ENCODE measurements around the gene PRC1. TPM values are rescaled to one million over a fixed set of nuclear protein-coding genes. Genes with fewer than 3 reads are reported as not detected.
A peak's percentile ranks its signal among the peaks of the same experiment; 100 is the strongest.

Gene PRC1
- total and polyA plus RNA-seq, 4 donors: 5.0 to 31.1 (median 7.9) TPM

DNA sequence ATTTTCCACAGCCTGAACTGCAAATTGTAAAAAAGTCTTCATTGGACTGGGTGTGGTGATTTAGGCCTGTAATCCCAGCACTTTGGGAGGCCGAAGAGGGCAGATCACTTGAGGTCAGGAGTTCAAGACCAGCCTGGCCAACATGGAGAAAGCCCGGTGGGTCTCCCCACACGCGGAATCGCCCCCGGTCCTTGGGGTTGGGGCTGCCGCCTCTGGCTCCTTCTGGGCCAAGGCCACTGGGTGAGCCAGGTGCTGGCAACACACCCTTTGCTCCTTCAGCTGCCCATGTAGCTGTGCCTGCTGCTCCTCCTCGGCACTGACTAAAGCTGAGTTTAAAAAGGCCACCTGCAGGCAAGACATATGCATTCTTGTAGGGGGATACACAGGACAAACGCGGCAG, 37.5 kb upstream of the PRC1 start:
- no peaks in the 10 kb centered on the region for H3K36me3 ChIP-seq (ENCODE audit: control insufficient read depth in 4 of 4, insufficient read depth in 4 of 4, low read length in 4 of 4)
- no peaks in the 10 kb centered on the region for H3K9me3 ChIP-seq (ENCODE audit: control insufficient read depth in 4 of 4, insufficient read depth in 3 of 4, low read length in 3 of 4)
- DNase-seq (no peak), ATAC-seq (ENCODE audit: insufficient read depth, low FRiP score) (no peak)
- H3K27ac ChIP-seq (ENCODE audit: low read depth in 1 of 2, low read length in 1 of 2): no peak overlapping the region
- no peaks in the 10 kb centered on the region for H3K27me3 ChIP-seq (ENCODE audit: control insufficient read depth in 3 of 3, insufficient read depth in 3 of 3, low read length in 2 of 3)
- no peak overlapping the region for H3K9ac ChIP-seq (ENCODE audit: insufficient read depth in 1 of 2, low read length in 2 of 2)
- H3K4me1 ChIP-seq (ENCODE audit: control insufficient read depth in 5 of 5, insufficient read depth in 5 of 5, low read length in 5 of 5): no peaks in the 10 kb centered on the region
- WGBS, 2 donors: 87 to 90% methylated on average over 10 of the region's 10 CpGs
- H3K4me3 ChIP-seq: no peak overlapping the region
- TF ChIP-seq, protein P1, sequence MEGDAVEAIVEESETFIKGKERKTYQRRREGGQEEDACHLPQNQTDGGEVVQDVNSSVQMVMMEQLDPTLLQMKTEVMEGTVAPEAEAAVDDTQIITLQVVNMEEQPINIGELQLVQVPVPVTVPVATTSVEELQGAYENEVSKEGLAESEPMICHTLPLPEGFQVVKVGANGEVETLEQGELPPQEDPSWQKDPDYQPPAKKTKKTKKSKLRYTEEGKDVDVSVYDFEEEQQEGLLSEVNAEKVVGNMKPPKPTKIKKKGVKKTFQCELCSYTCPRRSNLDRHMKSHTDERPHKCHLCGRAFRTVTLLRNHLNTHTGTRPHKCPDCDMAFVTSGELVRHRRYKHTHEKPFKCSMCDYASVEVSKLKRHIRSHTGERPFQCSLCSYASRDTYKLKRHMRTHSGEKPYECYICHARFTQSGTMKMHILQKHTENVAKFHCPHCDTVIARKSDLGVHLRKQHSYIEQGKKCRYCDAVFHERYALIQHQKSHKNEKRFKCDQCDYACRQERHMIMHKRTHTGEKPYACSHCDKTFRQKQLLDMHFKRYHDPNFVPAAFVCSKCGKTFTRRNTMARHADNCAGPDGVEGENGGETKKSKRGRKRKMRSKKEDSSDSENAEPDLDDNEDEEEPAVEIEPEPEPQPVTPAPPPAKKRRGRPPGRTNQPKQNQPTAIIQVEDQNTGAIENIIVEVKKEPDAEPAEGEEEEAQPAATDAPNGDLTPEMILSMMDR (IDR thresholded peaks at IDR 0.05; ENCODE audit: control extremely low read depth, extremely low read depth): no peak

DNA sequence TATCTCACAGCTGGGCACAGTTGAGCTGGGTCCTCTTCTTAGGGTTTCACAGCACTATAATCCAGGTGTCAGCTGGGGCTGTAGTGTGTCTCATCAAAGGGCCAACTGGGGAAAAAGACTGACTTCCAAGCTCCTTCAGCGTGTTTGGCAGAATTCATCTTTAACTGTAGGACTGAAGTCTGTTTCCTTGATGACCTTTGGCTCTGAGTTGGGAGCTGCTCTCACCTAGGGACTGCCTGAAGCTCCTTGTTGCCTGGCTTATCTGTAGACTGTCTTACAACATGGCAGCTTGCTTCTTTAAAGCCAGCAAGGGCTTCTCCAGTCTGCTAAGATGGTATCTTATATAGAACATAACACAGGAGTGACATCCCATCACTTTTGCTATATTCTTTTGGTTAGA, 33.3 kb upstream of the PRC1 start:
- Histone ChIP-seq H3K36me3 (ENCODE audit: control insufficient read depth in 4 of 4, insufficient read depth in 4 of 4, low read length in 4 of 4) (no peaks in the 10 kb centered on the region), H3K9me3 (ENCODE audit: control insufficient read depth in 4 of 4, insufficient read depth in 3 of 4, low read length in 3 of 4) (no peaks in the 10 kb centered on the region), H3K9ac (ENCODE audit: insufficient read depth in 1 of 2, low read length in 2 of 2) (no peak overlapping the region), H3K4me1 (ENCODE audit: control insufficient read depth in 5 of 5, insufficient read depth in 5 of 5, low read length in 5 of 5) (peaks cover 0 to 4% (median 2%) of the 10 kb centered on the region in 5 donors), H3K27me3 (ENCODE audit: control insufficient read depth in 3 of 3, insufficient read depth in 3 of 3, low read length in 2 of 3) (no peaks in the 10 kb centered on the region), H3K27ac (ENCODE audit: low read depth in 1 of 2, low read length in 1 of 2) (no peak overlapping the region), H3K4me3 (no peak overlapping the region)
- 54 to 82% methylated on average over 1 of the region's 1 CpG for WGBS, 2 donors
- DNase-seq (no peak), ATAC-seq (ENCODE audit: insufficient read depth, low FRiP score) (no peak)
- TF ChIP-seq, protein P1 (IDR thresholded peaks at IDR 0.05; ENCODE audit: control extremely low read depth, extremely low read depth): no peak

DNA sequence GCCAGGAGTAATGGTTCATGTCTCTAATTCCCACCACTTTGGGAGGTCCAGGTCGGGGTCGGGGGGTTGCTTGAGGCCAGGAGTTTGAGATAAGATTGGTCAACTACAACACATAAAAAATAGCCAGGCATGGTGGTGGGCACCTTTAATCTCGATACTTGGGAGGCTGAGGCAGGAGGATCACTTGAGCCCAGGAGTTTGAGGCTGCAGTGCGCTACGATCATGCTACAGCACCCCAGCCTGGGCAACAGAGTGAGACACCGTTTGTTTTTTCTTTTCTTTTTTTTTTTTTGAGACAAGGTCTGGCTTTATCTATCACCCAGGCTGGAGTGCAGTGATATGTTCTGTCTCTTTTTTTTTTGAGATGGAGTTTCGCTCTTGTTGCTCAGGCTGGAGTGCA, 29.4 kb upstream of the PRC1 start:
- Histone ChIP-seq H3K27me3 (ENCODE audit: control insufficient read depth in 3 of 3, insufficient read depth in 3 of 3, low read length in 2 of 3) (no peaks in the 10 kb centered on the region), H3K27ac (ENCODE audit: low read depth in 1 of 2, low read length in 1 of 2) (no peak overlapping the region), H3K4me1 (ENCODE audit: control insufficient read depth in 5 of 5, insufficient read depth in 5 of 5, low read length in 5 of 5) (peaks cover 0 to 15% (median 6%) of the 10 kb centered on the region in 5 donors), H3K9me3 (ENCODE audit: control insufficient read depth in 4 of 4, insufficient read depth in 3 of 4, low read length in 3 of 4) (no peaks in the 10 kb centered on the region), H3K36me3 (ENCODE audit: control insufficient read depth in 4 of 4, insufficient read depth in 4 of 4, low read length in 4 of 4) (peaks cover 0 to 2% (median 0%) of the 10 kb centered on the region in 4 donors), H3K9ac (ENCODE audit: insufficient read depth in 1 of 2, low read length in 2 of 2) (no peak overlapping the region), H3K4me3 (no peak overlapping the region)
- TF ChIP-seq, protein P1 (IDR thresholded peaks at IDR 0.05; ENCODE audit: control extremely low read depth, extremely low read depth): no peak
- no peak for DNase-seq
- no peak for ATAC-seq (ENCODE audit: insufficient read depth, low FRiP score)
- WGBS, 2 donors: 93 to 96% methylated on average over 7 of the region's 7 CpGs

DNA sequence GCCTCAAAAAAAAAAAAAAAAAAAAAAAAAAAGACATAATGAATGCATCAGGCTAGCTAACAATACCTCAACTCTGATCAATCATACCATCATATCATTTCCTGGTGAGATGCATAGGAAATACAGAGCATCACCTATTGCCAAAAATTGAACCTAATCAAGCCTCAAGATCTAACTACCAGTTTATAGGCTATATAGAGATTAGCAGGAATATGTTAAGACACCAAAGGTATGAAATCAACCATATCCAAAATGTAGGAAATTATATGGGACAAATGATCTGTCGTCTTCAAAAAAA, 28.4 kb upstream of the PRC1 start:
- H3K4me1 ChIP-seq (ENCODE audit: control insufficient read depth in 5 of 5, insufficient read depth in 5 of 5, low read length in 5 of 5): peaks cover 0 to 15% (median 6%) of the 10 kb centered on the region in 5 donors
- no peak for DNase-seq
- peaks cover 0 to 4% (median 0%) of the 10 kb centered on the region in 4 donors for H3K36me3 ChIP-seq (ENCODE audit: control insufficient read depth in 4 of 4, insufficient read depth in 4 of 4, low read length in 4 of 4)
- H3K27ac ChIP-seq (ENCODE audit: low read depth in 1 of 2, low read length in 1 of 2): peak overlapping the region; percentile 5 to 71
- no peak for ATAC-seq (ENCODE audit: insufficient read depth, low FRiP score)
- WGBS, 2 donors: 17 to 48% methylated on average over 1 of the region's 1 CpG
- TF ChIP-seq, protein P1 (IDR thresholded peaks at IDR 0.05; ENCODE audit: control extremely low read depth, extremely low read depth): no peak
- no peaks in the 10 kb centered on the region for H3K27me3 ChIP-seq (ENCODE audit: control insufficient read depth in 3 of 3, insufficient read depth in 3 of 3, low read length in 2 of 3)
- H3K9me3 ChIP-seq (ENCODE audit: control insufficient read depth in 4 of 4, insufficient read depth in 3 of 4, low read length in 3 of 4): no peaks in the 10 kb centered on the region
- H3K9ac ChIP-seq (ENCODE audit: insufficient read depth in 1 of 2, low read length in 2 of 2): peak overlapping the region; percentile 51 to 88
- H3K4me3 ChIP-seq: peak overlapping the region; percentile 91
